ENCODE results near the gene POLRMT. TPM values are rescaled to one million over a fixed set of nuclear protein-coding genes. Genes with fewer than 3 reads are reported as not detected.
A peak's percentile ranks its signal among the peaks of the same experiment; 100 is the strongest.

The POLRMT gene
- total RNA-seq, 1 donor from 2014 or later: 47.7 TPM

DNA sequence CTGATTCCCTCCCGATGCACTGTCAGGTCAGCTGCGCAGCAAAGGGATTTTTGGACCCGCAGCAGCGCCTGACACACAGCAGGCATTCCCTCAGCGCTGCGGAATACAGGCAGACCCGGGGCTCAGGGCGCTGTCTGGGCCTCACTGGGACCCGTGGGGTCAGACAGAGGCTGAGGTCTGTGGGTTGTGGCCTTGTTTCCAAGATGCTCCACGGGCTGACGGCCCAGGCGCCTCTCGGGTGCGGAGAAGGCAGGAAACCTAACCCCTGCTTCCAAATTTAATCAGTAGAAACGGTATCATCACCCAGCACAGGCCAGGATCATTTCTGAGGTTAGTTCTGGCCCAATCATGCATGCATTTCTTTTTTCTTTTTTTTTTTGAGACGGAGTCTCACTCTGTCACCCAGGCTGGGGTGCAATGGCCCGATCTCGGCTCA is 30.4 kb upstream of the POLRMT start:
- DNase-seq (ENCODE audit: low read depth): no peak

DNA sequence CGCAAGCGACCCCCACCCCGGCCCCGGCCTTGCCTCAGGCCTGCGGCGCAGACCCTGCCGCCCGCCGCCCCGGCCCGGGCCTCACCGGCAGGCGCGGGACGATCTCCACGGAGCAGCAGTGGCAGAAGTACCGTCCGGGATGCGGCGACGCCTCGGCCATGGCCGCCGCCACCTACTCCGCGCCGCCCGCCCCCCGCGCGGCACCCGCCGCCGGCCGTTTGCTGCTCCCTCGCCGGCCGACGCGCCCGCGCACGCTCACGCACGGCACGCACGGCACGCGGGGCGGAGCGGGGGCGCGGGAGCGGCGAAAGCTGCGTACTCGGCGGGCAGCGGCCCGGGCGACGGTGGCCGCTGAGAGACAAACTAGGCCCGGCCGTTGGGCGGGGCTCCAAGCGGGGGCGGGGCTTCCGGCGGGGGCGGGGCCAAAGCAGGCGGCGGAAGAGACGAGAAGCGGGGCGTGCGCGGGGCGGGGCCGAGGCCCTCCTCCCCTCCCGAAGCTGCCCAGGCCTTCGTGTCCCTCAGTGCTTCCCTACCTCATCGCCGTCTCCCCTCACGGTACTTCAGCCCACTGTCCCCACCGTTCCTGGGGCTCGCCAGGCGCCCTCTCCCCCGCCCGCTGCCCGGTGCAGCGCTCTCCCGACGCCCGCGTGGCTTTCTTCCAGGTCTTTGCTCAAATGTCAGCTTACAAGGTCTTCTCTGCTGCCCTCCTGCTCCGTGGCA is 29.8 kb upstream of the POLRMT start, which contains the start of gene RNF126:
RNF126 (minus strand) TSS at position 253 of the 720 bp plus-strand sequence; CDS start at position 160, 93 bp downstream.
- DNase-seq (ENCODE audit: low read depth): peak; percentile 92

DNA sequence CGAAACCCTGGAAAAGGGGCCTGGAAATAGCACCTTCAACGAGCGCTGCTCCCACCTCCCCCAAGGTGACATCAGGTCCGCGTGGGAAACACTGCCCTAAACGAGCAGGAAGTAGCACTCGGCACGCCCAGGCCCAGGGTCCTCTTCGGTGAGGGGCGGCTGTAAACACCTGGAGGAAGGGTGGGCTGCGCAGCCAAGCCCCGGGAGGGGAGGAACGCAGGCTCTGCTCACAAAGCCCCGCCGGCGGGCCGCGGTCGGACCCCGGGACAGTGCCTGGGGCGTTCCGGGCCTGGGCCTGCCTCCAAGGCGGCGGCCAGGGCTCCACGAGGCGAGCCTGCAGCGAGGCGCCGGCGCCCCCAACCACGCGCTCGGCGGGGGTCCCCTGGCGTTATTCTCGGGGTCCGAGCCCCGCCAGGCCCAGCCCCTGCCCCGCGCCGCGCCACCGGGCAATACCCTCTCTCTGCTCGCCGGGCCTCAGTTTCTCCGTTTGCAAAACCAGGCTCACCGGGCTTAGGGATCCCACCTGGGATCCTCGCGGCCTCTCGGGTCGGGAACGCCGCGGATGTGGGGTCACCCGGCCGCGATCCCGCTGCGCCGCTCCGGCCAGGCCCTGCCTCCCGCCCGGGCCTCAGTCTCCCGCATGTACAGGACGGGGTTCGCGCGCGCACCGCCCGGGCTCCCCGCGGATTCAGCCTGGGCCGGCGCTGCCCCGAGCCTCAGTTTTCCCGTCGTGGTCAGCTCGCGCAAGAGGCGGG is 29.0 kb upstream of the POLRMT start:
- DNase-seq (ENCODE audit: low read depth): peak; percentile 12

DNA sequence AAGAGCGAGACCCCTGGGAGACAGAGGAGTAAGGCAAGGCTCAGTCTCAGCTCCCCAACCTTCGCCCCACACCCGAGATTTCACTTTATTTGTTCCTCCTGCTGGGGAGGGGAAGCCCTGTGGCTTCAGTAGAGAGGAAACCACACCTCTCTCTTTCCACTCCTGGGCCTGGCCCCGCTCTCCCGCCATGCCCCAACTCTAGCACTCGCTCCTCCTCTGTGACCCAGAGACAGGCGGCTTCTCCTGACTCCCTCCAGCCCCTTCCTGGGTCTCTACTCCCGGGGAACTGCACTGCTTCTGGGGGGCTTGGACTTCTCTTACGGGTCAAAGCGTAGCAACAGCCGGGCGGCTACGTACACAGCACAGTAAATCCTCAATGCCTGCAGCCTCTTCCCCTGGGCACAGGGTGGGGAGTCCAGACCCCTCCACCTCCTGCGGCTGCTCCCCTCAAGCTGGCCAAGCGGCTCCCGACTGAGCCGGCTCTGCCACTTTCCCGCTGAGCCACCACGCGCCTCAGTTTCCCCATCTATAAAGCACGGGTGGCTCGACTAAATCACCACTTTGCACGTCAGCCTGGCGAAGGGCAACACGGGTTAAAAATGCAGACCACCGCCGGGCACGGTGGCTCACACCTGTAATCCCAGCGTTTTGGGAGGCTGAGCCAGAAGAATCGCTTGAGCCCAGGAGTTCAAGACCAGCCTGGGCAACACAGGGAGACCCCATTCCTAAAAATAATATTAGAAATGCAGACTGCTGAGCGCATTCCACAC is 28.3 kb upstream of the POLRMT start:
- DNase-seq (ENCODE audit: low read depth): peak; percentile 23

DNA sequence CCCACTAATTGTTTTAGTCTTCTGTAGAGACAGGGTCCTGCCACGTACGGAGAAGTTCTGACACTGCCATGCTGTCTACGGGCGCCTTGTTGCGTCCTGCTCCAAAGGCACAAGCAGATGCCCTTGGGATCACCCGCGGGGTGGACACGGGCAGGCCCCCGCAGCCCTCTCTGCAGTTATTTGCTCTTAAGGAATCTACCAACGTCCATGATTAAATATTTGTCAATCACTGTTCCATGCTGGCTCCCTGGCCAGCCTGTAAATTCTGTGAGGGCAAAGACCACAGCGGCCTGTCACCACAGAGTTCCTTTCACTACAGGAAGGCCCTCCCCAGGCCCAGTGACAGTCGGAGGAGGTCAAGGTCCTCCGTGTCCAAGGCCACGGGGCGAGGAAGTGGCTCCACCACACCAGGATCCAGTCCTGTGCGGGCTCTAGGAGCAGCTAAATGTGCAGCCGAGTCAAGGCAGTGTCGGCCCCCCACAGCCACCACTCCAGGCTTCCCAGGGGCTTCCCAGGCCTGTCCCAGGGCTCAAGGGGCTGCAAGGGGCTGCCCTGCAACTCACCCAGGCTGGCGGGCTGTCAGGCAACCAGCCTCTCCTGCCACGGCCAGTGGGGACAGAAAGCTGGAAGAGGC is 27.6 kb upstream of the POLRMT start:
- DNase-seq (ENCODE audit: low read depth): peak; percentile 40

DNA sequence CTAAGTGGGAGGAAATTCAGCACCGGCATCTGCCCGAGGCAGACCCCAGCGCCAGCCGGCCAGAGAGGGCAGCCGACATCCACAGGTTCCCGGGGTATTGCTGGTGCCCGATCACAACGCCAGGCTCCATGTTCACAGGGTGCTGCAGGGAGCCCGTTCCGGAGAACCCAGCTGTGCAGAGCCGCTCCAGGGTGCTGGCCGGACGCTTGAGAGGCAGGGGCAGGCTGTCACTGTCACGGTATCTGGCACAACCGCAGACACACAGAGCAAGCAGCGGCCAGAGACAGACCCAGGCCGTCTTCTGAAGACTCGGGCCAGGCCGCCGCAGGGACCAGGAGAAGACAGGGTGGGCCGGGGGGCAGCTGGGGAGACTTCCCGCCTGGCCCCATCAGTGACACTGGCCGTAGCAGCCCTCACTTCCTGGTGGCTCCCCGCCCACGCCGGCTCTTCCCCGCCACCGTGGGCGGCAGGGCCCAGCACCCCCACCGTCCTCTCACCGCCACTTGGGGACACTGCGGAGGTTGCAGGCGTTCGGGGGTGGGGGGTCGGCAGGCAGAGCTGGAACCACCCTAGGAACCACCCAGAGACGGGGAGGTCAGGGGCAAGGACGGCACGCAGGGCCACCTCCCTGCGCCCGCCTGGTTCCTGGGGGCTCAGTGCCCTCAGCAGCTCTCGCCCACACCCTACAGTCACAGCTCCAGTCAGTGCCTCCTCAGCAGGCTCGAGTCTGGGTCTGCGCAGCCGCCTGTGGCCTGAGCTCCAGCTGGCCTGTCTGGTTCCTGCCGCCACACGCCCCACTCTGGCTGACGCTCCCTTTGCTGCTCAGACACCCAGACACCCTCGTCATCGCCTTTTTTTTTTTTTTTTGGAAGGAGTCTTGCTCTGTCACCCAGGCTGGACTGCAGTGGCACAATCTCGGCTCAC is 25.8 kb upstream of the POLRMT start:
- peak; percentile 93 for DNase-seq (ENCODE audit: low read depth)

DNA sequence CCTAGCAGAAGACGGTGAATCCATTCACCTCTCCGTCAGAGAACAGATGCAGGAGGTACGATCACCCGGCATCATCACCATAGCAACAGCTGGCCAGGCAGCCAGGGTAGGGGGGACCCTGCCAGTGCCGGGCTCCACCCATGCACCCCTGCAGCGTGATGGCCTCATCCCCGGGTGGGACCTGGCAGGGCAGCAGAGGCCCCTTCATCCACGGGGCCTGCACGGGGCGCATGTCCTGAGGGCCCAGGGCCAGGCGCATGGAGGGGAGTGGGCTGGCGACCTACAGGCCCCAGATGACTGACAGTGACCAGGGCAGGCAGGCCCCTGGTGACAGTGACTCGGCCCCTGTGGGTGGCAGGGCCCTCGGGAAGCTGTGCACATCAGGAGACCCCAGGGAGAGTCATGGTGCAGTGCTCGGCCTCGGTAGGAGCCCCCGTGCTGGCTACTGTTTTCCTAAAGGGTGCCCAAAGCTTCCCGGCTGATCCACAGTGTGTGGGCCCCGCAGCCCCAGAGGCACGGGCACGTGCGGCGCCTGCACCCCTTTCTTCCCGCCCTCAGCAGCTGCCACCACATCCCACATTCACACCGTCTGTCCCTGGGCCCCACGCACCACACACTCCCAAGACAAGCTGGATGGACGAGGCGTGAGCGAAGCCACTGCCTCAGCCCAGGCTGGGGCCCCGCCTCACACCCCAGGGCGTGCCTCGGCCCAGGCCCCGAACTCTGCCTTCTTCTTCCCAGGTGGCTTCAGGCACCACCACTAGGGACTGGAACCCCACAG is 24.9 kb upstream of the POLRMT start:
- peak; percentile 51 for DNase-seq (ENCODE audit: low read depth)

DNA sequence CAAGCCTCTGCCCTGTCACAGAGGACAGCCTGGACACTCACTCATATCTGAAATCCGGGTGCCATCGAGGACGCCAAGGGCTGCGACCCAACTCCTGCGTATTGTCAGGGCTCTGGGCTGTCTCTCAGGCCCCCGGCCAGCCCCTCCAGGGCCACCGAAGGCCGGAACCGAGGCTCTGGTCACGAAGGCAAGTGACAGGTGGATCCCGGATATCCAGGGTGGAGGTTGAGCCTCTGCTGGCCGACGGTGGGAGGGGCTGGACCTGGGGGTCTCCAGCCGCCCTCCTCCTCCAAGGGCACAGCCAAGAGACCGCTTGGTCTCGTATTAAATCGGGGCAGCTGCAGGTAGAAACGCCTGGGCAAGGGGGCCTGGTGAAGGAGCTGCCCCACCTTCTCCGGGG is 24.3 kb upstream of the POLRMT start:
- no peak for DNase-seq (ENCODE audit: low read depth)

DNA sequence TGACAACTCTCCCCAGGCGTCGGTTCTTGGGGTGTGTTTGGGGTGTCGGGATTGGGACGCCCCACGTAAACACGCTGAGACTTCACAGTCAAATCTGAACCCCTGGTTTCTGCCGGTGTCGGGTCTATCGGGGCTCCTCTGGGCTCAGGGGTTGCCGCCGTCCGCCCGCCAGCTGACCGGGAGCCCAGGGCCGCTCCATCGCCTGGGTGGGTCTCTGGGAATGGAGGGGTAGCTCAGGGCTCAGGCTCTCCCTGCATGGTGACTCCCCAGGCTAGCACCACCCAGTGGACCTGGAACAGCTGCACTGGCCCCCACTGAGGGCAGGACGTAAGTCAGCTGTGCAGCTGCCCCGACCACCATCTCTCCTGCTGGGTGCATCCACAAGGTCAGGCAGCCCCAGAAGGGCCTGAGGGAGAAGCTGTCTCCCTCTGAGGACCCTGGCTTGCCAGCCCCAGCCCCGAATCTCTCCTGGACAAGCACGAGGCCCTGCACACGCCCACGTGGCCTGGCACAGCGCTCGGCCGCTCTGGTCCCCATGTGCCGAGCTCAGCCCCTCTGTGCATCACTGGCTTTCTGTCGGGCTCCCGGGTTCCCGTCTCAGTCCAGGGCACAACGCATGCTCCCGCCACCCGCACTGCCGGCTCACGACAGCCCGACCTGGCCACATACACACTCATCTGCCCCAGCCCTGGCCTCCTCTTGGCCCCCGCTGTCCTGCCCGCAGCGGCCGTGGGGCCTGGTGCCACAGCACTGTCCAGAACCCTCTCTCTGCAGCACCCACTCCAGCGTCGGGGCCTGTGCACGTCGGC is 23.6 kb upstream of the POLRMT start:
- DNase-seq (ENCODE audit: low read depth): peak; percentile 70

DNA sequence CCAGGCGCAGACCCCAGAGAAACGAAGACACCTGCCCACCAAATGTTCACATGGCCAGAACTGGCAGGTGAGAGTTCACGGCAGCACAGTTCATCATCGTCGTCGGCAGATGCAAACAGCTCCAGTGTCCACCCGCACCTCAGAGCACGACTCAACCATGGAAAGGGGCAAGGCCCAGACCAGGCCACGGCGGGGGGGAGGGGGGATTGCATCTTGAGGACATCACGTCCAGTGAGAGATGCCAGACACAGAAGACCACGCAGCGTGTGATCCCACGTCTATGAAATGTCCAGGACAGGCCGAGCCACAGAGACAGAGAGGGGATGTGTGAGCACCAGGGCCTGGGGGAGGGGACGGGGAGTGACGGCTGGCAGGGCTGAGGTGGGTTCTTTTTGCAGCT is 22.4 kb upstream of the POLRMT start:
- no peak for DNase-seq (ENCODE audit: low read depth)

DNA sequence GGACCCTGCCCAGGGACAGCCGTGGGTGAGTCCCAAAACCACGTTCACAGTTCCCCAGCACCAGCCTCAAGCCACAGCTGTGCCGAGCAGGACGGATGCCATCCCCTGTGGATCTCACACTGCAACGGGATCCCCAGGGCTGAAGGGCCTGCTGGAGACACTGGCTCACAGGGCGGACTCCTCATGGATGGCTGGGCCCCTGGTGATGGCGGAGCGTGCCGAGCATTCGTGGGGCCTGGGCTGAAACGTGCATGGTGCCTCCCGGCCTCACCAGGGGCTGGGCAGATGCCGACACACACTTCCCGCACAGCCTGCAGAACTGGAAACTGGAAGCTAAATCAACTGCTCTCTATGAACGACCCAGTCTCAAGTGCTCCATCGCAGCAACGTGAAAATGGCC is 20.1 kb upstream of the POLRMT start:
- DNase-seq (ENCODE audit: low read depth): peak; percentile 41

DNA sequence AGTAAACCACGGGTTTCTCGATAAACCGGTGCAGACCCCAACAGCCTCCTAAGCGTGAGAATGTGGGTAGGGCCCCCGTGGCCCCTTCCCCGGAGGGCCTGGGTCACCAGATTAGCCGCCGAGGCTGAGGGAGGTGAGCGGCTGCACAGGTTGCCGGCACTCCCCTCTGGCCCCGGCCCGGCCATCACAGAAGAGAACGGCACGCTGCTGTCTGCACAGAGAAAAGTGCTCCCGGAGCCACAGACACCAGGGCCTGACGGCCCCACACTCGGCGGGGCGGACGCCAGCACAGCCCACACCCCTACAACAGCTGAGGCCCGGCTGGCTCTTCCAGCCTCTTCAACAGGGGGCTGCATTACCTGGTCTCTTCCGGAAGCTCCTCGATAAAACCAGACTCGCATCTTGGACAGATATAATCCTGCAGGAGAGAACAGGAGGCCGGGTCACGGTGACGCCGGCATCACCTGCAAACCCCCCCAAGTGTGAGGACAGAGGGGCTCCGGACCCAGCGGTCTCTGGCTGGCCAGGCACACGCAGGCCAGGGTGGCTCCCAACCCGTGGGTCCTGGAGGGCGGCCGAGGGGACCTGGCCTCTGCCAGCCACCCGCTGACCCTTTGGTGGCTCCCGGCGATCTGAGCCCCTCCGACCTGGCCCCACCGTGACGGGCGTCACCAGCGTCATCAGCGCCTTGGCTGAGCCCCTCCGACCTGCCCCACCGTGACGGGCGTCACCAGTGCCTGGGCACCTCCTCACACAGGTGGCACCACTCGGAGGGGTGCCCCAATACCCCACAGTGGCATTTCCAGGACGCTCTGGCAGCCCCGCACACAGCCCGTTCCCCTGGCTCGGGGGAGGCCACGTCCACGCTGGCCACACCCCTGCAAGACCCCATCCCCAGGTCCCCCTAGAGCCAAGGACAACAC is 19.4 kb upstream of the POLRMT start:
- no peak for DNase-seq (ENCODE audit: low read depth)

DNA sequence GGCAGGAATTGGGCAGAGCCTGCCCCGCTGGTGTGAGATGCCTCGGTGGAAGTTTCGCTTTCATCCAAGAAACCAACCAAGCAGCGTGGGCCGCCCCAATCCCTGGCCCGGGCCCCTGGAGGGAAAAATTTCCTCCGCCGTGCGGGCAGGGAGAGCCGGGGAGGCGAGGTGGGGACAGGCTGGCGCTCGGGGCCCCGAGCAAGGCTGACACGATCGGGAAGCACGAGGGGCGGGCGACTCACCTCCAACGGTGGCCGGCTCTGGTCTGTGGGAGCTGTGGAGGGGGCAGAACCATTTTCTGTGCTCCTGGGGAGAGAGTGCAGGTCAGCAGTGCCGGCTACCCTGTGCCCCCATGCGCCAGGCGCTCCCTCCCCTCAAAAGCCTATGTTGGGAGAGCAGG is 18.7 kb upstream of the POLRMT start:
- no peak for DNase-seq (ENCODE audit: low read depth)

DNA sequence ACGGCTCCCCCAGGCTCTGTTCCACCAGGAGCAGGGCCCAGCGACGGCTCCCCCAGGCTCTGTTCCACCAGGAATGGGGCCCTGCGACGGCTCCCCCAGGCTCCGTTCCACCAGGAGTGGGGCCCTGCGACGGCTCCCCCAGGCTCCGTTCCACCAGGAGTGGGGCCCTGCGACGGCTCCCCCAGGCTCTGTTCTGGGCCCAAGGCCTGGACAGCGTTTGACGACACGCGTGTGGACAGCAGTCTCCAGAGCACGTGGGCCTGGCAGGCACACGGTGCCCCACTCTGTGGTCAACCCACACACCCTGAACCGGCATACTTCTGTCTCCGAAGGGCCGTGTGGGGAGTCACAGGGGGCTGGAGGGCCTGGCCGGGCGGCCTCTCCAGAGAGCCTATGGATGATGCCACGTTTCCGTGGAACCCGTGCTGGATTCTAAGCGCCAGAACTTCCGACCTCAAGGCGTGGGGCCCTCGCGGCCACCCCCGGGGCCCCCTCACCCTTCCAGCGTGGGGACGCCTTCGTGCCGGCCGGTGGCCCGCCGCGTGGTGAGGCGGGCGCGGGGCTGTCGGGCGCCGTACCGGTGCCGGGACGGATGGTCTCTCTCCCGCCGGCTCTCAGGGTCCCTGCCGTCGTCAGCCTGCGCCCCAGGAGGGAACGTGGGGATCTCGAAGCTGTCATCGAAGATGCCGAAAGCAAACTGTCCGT is 17.9 kb upstream of the POLRMT start:
- DNase-seq (ENCODE audit: low read depth): no peak

DNA sequence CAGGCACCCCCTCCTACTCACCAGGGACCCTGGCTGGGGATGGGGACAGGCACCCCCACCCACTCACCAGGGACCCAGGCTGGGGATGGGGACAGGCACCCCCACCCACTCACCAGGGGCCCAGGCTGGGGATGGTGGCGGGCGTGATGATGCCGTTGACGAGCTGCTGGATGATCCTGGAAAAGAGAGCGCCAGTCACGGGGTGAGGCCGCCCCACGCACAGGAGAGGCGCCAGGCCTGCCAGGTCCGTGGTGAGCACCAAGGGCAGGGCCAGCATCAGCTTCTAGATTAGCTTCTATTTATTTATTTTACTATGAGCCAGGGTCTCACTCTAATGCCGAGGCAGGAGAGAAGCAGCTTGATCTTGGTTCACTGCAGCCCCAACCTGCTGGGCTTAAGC is 16.8 kb upstream of the POLRMT start:
- DNase-seq (ENCODE audit: low read depth): no peak

DNA sequence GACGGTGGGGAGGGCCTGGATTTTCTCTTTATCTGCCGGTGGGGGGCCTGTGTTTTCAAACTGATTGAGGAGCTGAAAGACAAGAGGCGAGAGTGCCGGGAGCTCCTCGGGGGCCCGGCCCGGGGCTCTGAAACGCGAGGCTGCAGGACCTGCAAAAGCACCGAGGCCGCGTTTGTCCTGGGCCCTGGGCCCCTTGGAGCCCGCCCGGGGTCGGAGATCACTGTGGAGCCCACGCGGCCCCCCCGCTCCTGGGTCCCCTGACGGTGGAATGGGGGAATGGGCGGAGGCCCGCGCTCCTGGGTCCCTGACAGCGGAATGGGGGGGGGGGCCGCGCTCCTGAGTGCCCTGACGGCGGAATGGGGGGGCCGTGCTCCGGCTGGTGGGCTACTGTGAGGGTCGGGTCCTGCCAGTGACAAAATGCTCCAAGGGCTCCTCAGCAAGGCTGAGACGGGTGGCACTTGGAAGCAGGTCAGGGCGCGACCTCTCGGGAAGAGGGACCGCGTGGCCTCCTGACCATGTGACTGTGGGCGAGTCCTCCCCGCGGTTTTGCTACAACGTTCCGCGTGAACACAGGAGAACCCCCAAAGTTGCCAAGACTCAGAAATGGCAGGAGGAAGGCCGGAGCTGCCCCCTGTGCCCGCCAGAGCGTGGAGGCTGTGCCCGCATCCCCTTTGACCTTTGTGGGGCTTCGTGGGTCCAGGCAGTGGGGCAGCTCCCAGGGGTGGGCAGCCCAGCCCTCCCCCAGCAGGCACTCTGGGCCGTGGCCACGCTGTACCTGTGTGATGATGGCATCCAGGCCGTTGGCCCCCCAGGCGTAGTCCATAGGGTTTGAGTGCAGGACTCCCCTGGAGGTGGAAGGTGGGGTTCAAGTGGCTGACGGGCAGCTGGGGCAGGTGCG is 15.8 kb upstream of the POLRMT start:
- no peak for DNase-seq (ENCODE audit: low read depth)
